Stimulated activated CD4-positive, alpha-beta T cell treated with anti-CD3 and anti-CD28 coated beads, Interleukin-15, amount 100 ng/mL, for 24 hours (primary cell): ENCODE results near the gene CALR3.
"Not testable (repeated sequence)": the region's sequence is repeated elsewhere in the genome, so short reads cannot be mapped to it uniquely, and the experiment has no call there.

Source experiments
- DNase-seq: peaks from one replicate; pipeline ENCODE4 v3.0.0-alpha.2; 2020

The CALR3 gene

DNA sequence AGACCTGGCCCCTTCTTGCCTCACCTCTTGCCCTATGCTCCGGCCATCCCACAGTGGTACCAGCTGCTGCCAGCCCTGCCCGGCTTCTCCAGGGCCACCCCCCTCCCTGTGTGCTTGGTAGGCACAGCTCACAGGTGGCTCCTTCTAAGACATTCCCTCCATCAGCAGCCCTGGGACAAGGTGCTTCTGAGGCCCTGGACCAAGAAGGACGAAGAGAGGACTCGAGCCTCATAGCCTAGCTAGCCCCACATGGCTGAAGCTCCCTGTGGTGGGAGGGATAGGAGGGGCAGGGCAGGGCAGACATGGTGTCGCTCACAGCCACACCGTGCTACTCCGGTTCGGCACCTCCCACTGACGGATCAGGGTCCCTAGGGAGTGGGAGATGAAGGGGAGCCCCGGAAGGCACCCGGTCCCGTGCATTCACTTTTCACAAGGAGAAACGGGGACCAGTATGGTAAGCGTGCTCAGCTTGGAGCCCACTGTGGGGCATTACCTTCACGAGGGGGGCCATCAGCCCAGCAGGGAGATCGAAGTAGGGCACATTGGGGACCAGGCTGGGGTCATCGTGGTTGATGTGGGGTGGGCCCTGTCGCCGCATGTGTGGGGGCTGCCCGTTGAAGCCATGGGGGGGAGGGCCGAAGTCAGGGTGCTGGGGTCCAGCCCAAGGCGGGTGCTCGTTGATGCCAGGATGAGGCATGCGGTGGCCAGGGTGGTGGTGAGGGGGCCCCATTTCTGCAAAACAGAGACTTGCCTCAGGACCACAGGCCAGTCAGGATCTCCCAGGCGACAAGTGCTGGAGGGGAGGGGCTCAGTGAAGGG, 26.8 kb upstream of the CALR3 start:
- DNase-seq: no peak

DNA sequence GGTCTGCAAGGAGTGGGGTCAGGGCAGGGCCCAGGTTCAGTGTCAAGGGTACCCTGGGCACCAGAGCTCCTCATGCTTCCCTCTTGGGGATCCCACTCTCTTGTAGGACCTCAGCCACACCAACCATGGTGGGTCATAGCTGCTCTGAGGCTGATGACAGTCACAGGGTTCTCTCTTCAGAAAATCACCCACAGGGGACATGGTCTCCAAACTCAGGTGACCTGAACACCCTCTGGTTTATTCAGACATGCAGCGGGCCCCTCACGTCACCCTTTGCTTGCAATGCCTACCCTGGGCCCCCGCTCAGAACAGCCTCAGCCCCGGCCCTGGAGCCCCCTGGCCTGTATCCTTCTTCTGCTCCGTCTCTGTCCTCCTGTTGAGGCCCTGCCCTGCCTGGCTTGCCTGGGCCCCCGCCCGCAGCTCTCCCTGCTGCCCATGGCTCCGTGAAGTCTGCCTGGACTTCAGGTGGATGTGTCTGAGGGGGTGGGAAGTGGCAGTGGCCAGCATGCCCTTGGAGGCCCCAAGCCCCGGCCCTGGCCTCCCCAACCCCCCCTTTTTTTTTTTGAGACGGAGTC, 25.8 kb upstream of the CALR3 start:
- DNase-seq: no peak

DNA sequence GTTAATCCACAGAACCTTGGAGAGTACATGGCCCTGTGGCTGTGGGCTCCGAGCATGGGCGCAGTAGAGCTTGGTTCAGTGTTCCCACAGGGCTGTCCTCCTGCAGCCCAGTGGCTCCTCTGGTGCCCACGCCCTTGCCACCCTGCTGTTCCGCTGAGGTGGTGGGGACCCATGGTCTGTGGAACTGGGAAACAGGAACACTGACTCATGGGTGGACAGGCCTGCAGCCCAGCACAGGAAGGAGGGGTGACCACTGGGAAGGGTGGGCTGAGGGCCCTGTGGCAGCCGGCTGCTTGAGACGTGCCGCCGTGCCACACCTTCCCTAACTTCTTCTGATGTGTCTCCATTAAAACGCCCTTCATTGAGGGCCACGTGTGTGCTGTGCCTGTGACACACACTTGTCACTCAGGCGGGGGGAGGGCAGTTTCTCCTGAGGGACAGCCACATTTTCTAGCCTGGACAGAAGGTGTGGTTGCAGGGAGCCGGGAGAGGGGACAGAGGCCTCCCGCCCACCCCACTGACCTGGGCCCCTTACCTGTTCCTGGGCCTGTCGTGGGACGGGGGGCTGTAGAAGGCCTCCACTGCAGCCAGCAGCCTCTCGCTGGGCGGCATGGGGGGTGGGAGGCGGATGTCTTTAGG, 25.1 kb upstream of the CALR3 start:
- no peak for DNase-seq

DNA sequence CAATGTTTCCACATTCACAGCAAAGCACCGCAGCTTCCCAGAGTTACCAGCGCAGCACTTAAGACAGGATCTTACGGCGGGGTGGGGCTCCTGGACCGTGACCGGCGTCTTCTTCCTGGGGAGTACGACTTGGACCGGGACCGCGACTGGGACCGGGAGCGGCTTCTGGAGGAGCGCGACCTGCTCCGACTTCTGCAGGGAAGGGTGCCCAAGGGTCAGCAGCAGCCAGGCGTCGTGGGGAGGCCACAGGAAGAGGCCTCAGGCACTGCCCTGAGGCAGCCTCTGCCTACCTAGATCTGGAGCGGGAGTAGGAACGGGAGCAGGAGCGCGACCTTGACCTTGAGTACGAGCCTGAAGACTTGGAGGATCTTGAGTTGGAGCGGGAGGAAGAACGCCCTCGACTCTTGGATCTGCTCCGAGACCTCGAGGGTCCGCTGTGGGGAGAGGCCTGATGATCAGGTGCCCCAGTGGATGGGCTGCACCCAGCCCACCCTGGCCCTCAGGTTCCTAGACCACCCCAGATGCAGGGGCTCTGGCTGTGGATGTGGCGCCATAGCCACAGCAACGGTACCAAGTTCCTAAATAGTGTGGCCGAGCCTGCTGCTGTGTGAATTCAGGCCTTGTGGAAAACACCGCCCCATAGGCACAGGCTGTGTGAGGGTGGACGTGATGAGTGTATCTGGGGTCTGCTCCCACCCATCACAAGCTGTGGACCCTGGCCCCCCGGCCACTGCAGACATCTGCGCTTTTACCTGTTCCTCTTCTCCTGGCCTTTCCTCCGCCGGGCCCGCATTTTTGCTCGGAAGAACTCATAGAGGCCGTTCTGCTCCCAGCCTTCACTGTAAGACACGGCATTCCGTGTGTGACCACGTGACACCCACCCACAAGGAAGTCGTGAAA, 24.4 kb upstream of the CALR3 start:
- no peak for DNase-seq

DNA sequence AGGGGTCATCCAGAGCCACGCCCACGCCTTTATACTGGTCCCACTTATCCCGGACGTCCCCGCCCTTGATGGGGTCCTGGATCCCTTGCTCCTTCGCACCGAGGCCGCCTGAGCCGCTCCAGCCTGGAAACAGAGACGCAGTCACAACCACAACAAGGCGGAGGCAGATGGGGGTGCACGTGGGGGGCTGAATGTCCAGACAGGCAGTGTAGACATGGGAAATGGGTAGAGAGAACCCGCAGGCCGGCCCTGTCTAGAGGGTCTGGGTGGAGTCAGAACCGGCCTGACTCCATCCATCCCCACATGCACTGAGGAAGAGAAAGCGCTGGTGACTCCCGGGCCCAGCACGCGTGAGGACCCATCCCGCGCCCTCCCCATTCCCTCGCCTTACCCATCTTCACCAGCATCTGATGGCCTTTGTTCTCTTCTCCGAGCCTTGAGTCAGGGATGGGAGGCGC, 23.3 kb upstream of the CALR3 start:
- DNase-seq: no peak

DNA sequence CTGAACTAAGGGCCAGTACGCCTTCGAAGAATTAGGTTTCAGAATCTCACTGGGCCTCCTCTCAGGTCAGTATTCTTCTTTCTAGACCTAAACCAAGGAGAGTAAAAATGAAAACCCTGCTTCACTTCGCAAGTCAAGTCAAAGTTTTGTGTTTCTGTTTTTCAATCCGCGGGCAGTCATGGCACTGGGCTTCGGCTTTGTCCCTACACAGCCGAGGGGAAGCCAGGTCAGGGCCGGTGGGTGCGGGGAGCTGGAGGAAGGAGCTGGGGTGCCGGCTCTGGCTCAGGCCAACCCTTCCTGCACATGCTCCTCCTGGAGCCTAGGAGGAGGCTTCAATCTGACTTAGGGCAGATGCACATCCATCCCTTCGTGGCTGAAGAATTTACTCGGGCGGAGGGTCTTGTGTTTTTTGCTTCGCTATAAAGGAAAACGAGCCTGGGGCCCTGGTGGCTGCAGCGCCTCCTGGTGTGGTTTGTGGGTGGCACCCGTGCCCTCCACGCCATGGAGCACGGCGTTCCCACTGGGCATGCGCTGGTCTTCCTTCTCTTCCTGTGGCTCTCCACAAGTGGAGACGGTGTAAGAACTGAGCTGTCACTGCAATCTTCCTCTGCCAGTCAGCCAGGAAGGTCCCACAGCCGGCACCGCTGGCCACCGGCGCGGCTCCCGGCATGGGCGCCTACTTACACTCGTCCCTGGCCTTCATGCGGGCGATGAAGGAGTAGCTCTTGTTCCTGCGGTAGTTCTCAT, 22.7 kb upstream of the CALR3 start:
- DNase-seq: no peak

DNA sequence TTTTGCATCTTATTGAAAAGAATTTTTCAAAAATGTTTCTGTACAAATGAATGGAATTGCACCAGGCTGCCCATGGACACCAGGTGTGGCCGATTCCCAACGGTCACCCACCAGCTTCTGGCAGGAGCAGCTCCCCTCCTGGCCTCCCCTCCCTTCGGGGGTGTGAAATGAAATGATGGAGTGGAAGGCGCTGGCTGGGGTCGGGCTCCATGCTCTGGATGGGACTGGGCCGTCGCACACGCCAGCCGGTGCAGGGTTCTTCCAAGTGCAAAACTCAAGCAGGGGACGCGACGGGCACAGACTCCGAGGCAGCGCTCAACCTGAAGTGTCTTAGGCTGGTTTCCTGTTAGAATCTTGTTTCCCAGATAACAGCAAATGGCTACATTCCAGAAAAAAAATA, 22.1 kb upstream of the CALR3 start:
- DNase-seq: no peak

DNA sequence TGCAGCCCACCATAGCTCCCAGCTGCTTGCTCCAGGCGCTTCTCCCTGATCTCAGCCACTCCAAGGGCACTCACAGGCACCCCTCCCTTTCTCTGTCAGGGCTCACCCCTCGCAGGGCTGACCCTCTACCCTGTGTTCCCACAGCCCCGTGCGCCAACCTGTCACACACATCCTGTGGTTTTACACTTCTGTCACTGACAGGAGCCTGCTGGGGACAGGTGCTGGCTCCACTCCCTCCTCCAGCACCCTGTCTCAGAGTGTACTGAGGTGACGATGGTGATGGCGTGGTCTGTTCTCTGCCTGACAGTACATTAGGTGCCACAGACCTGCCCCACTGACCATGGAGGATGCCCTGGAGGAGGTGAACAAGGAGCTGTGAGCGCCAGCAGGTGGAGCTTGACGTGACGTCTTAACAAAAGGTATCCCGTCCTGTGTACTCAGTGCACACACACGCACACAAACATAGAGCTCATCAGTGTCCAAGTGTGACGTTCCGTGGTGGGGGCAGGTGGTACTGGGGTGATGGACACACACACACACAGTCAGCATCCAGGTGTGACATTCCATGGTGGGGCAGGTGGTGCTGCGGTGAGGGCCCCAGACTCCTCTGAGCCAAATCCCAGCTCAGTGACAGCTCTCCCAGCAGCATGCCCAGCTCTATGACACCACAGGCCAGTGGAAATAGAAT, 21.1 kb upstream of the CALR3 start:
- no peak for DNase-seq

DNA sequence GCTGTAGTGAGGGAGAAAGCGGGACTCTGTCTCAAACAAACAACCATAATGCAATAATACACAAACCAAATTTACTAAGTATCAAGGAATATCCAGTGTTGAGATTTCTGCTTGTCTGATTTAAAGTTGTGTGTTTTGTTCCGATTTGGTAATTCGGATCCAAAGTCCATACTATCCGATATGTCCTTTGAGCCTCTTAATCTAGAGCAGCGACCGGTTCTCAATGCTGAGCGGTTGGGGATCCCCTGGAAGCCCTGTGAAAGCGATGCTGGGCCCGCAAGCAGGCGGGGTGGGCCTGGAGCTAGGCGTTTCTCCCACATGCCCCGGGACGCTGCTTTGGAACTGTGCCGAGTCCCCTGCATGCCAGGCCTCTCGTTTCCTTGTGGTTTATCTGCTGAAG, 20.4 kb upstream of the CALR3 start:
- DNase-seq: no peak

DNA sequence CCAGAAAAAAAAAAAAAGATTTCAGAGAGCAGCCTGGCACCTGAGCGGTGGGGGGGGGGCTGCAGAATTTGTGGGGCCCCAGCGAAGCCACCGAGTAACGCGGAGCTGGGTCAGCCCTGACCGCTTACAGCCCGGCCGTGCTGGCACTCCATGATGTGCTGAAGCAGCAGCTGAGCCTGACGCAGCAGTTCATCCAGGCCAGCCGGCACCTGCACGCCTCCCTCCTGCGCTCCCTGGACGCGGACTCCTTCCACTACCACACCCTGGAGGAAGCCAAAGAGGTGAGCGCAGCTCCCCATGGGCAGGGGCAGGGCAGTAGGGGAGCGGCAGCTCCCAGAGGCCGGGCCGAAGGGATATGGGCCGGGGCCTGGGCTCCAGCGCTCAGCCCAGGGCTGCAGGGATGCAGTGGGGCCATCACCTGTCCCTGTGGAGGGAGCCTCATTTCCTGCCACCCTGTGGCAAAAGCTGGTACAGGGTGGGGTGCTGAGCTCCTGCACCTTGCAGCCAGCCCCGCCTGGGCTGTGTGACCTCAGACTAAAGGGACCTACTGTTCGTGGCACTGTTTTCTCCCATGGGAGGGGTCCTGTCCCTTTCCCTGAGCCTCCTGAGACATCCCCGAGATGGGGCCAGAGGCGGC, 18.5 kb upstream of the CALR3 start:
- no peak for DNase-seq

DNA sequence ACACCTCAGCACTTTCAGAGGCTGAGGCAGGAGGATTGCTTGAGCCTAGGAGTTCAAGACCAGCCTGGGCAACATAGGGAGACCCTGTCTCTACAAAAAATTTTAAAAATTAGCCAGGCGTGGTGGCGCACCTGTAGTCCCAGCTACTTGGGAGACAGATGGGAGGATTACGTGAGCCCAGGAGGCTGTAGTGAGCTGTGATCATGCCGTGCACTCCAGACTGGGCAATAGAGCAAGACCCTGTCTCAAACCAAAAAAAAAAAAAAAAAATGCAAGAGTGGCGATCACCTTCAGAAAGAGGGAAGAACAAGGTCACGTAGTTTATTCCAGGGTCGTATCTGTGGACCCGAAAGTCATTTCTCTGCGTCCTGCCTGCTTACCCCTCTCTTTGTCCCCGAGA, 16.6 kb upstream of the CALR3 start:
- DNase-seq: not testable (repeated sequence)

DNA sequence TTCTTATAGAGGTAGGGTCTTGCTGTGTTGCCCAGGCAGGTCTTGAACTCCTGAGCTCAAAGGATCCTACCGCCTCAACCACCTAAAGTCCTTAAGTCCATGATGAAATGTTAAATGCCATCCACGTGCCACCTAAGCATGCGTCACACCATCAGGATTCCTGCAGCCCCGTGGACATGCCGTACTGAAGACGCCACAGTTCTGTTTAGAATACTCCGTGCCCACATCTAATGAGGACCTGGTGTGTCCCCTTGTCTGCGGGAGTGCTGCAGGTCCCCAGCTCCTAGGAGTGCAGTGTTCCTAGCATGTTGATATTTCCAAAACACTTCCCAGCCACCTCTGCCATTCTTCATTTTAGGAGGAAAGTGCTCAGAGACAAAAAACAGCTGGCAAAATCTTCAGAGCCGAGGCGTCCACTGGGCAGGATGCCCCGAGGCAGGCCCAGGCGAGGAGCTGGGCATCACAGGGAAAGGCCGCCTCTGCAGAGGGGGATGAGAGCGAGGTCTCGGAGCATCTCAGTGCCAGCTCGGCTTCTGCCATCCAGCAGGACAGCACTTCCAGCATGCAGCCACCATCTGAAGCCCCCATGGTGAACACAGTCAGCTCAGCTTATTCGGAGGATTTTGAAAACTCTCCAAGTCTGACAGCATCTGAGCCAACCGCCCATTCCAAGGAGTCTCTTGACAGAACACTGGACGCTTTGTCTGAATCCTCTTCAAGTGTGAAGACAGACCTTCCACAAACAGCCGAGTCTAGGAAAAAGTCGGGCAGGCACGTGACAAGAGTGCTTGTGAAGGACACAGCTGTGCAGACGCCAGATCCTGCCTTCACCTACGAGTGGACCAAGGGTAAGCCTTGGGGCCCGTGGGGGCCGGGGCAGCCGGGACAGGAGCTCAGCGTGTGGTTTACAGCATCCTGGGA, 13.4 kb upstream of the CALR3 start:
- DNase-seq: no peak

DNA sequence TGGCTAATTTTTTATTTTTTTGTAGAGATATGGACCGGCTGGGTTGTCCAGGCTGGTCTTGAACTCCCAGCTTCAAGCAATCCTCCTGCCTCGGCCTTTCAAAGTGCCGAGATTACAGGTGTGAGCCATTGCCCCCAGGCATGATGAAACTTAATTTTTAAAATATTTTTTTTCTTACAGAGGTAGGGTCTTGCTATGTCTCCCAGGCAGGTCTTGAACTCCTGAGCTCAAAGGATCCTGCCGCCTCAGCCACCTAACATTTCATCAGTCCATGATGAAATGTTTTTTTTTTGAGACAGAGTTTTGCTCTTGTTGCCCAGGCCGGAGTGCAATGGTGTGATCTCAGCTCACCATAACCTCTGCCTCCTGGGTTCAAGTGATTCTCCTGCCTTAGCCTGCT, 12.6 kb upstream of the CALR3 start:
- DNase-seq: no peak

DNA sequence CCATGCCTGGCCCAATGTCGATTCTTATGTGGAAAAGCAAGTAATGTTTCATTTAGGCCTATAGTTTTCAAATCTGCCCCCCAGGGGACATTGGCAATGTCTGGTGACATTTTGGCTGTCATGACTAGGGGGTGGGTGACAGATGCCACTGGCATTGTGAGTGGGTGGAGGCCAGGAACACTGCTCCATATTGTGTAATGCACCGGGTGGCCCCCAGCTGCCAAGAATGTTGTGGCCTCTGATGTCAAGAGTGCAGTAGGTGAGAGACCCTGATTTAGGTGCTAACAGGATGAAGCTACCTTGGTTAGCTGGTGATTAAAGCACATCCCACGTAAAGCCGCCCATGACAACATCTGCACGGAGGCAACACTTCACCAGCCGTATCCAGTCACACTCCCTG, 11.0 kb upstream of the CALR3 start:
- no peak for DNase-seq

DNA sequence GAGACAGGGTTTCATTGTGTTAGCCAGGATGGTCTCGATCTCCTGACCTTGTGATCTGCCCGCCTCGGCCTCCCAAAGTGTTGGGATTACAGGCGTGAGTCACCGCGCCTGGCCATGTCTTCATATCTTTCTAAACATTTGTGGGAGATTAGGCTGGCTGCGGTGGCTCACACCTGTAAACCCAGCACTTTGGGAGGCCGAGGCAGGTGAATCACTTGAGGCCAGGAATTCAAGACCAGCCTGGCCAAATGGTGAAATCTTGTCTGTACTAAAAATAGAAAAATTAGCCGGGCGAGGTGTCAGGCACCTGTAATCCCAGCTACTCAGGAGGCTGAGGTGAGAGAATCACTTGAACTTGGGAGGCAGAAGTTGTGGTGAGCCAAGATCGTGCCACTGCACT, 10.2 kb upstream of the CALR3 start:
- not testable (repeated sequence) for DNase-seq

DNA sequence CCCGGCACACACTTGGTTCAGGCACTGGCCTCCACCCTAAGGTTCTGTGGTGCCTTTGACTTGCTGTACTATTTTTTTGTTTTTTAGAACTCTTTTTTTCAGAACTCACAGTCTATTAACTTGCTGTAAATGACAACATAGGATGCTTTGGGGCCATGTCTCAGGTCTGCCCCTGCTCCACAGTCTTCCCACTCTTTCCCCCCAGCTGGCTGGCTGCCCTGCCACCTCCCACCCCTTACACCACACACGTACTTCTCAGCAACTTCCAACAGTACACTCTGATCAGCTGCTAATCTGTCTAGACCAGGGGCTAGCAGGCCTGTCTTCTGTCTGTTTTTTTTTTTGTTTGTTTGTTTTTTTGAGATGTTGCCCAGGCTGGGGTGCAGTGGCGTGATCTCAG, 8.3 kb upstream of the CALR3 start:
- no peak for DNase-seq

DNA sequence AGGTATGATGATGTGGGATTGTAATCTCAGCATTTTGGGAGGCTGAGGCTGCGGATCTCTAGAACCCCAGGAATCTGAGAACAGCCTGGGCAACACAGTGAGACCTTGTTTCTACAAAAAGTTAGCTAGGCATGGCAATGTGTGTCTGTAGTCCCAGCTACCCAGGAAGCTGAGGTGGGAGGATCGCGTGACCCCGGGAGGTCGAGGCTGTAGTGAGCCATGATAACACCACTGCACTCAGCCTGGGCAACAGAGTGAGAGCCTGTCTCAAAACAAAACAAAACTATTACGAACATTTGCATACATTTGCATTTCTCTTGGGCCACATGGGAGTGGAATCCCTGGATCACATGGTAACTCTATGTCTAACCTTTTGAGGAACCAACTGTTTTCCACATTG, 1.9 kb upstream of the CALR3 start:
- no peak for DNase-seq

DNA sequence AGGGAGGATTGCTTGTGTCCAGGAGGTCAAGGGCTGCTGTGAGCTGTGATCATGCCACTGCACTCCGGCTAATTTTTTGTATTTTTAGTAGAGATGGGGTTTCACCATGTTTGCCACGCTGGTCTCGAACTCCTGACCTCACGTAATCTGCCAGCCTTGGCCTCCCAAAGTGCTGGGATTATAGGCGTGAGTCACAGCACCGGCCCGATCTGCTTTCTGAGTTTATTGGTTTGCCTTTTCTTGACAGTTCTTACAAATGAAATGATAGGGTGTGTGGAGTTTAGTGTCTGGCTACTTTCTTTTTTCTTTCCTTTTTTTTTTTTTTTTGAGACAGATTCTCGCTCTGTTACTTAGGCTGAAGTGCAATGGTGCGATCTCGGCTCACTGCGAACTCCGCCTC, 1.1 kb upstream of the CALR3 start:
- no peak for DNase-seq

DNA sequence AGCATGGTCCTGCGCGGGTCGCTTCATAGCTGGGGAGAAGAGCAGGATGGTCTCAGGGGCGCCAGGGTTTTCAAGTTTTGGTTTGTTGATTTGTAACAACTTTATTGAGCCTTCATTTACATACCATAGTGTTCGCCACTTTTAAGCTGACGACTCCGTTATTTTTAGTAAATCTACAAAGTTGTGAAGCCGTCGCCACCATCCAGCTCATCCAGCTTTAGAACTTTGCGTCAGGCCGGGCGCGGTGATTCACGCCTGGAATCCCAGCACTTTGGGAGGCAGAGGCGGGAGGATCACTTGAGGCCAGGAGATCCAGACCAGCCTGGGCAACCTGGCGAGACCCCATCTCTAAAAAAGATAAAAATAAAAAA, 631 bp upstream of the CALR3 start:
- DNase-seq: no peak

DNA sequence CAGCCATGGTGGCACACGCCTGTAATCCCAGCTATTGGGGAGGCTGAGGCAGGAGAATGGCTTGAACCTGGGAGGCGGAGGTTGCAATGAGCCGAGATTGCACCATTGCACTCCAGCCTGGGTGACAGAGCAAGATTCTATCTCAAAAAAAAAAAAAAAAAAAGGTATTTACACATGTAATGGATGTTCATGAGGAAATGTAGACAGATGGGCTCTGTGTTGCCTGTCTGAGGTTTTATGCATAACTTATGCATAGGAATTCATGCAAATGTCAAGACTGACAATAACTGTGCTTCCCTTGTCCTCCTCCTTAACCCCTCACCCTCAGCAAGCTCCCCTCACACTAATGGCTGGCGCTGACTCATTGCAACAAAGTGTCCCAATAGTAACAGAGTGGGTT, 9.5 kb downstream of the CALR3 start:
- not testable (repeated sequence) for DNase-seq
